Right lobe of liver (tissue), 6 donors: ENCODE data around the gene TNPO1. TPM values are rescaled to one million over a fixed set of nuclear protein-coding genes. Genes with fewer than 3 reads are reported as not detected.

Source experiments
- ATAC-seq, 4 donors: fragments of 200-7000 bp; cut with Tn5 transposase; one replicate each; pipeline ENCODE4 v1.9.1; 2020; ENCODE audit warnings: mild to moderate bottlenecking in 4 of 4, moderate library complexity in 4 of 4
- DNase-seq, 3 donors: peaks; one replicate each; pipeline ENCODE4 v3.0.0-alpha.2; 2020
- H3K27ac ChIP-seq, 3 donors: fragments of 200-600 bp; one replicate each; pipeline ENCODE4 v1.8.0; 2022
- H3K27me3 ChIP-seq, 2 donors: fragments of 200-600 bp; one replicate each; pipeline ENCODE4 v1.8.0; 2022
- H3K36me3 ChIP-seq, 4 donors: fragments of 200-600 bp; sonication (generic) in 1 of 4; one replicate each; pipeline versions ENCODE4 v1.5.1 to v1.8.0; 2017 to 2022; ENCODE audit warnings: control low read depth in 1 of 4
- H3K4me1 ChIP-seq, 4 donors: fragments of 200-600 bp; sonication (generic) in 1 of 4; one replicate each; pipeline versions ENCODE4 v1.5.1 to v1.8.0; 2017 to 2022; ENCODE audit warnings: control low read depth in 1 of 4
- H3K4me3 ChIP-seq, 3 donors: fragments of 200-600 bp; one replicate each; pipeline ENCODE4 v1.8.0; 2022
- H3K9me3 ChIP-seq, 4 donors: fragments of 200-600 bp; sonication (generic) in 1 of 4; one replicate each; pipeline versions ENCODE4 v1.5.1 to v1.8.0; 2017 to 2022; ENCODE audit warnings: control low read depth in 1 of 4
- CTCF ChIP-seq, 4 donors: fragments of 200-600 bp in 3 of 4; fragments of 450-650 bp in 1 of 4; IDR thresholded peaks; one replicate each; pipeline versions ENCODE4 v1.5.1 to v1.8.0; 2016 to 2022; ENCODE audit warnings: antibody characterized with exemption in 4 of 4, mild to moderate bottlenecking in 2 of 4
- POLR2A ChIP-seq: fragments of 450-650 bp; IDR thresholded peaks from one replicate; pipeline ENCODE4 v1.6.1; 2017; ENCODE audit warnings: antibody characterized with exemption, mild to moderate bottlenecking
- whole genome bisulfite sequencing: methylation state at CpG from one replicate; pipeline ENCODE4 v1.1.6; 2018; ENCODE audit warnings: low coverage, low lambda C conversion rate; ENCODE audit not compliant: insufficient coverage; ENCODE audit errors: missing lambda C conversion rate; 5-methylcytosine and 5-hydroxymethylcytosine counted together
- intact Hi-C, 2 donors: fragments of 100-400 bp; cut with DNase I; formaldehyde crosslinking; loops; one replicate each; pipeline versions ENCODE4 v1.11.2 to v1.14.1; 2022
- total RNA-seq, 6 experiments: library from RNA; depleted of rRNA in 2 of 6; stranded (reverse); fragments of >200 nt in 2 of 6; fragmentation: NEBNext Ultra II Directional in 3 of 6; extraction: Animal tissue kit (Norgen Biotek cat#: 25700) in 3 of 6; gene quantifications; one replicate each; pipeline versions ENCODE4 v1.1.0 to v1.2.4, GENCODE V29; 2016 to 2023
- donor health status: DM: no; HTN: yes; CAD: no.
- donor health status: DM: no; HTN: no; CAD: no.
- donor health status: DM: no; HTN: no; CAD: no.
- donor health status: DM: no; HTN: yes; CAD: no.
- donor health status: DM: no; HTN: yes; CAD: no.

The TNPO1 gene
- total RNA-seq, 6 experiments from 2014 or later, result 29.5 to 64.3 (median 41.8) TPM

- no peak overlapping the region for H3K27ac ChIP-seq
- no peak for DNase-seq
- no peaks in the 10 kb centered on the region for H3K9me3 ChIP-seq
- H3K4me1 ChIP-seq, result no peaks in the 10 kb centered on the region
- intact Hi-C loops, result no loop called here
- no peaks in the 10 kb centered on the region for H3K27me3 ChIP-seq
- TF ChIP-seq CTCF (IDR thresholded peaks at IDR 0.05) (no peak), POLR2A (no peak)
- peak in 1 of 4 donors; percentile 38 for ATAC-seq
- H3K4me3 ChIP-seq, result no peak overlapping the region
- no peaks in the 10 kb centered on the region for H3K36me3 ChIP-seq
These were observed 131.0 kb downstream of the TNPO1 start for GRCh38 chr5:72947498-72947897.

DNA sequence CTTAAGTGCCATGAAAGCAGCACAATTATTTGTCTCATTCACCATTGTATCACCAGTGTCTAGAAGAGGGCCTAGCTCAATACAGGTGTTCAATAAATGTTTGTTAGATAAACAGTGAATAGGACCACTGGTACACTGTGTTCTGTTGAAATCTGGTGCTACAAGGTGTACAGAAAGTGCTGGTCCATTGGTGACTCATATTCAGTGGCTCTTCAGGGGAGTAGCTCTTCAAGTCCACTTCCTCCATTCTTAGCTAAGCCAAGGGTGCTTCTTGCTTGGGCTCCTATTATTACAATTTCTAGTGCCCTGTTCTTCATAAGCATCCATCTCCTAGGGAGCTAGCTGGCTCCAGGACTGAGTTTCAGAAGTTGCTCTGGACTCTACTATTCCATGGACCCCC is 133.0 kb downstream of the TNPO1 start:
- H3K27ac ChIP-seq, result no peak overlapping the region
- intact Hi-C loops, result no loop called here

GRCh38 chr5:72951671-72952468 is 135.4 kb downstream of the TNPO1 start:
- Histone ChIP-seq H3K27me3 (no peaks in the 10 kb centered on the region), H3K9me3 (no peaks in the 10 kb centered on the region), H3K4me3 (no peak overlapping the region), H3K4me1 (peaks cover 0 to 6% (median 0%) of the 10 kb centered on the region in 4 donors), H3K36me3 (no peaks in the 10 kb centered on the region), H3K27ac (peak overlapping the region in 1 of 3 donors; percentile 15)
- TF ChIP-seq CTCF (IDR thresholded peaks at IDR 0.05) (no peak), POLR2A (no peak)
- DNase-seq (no peak), ATAC-seq (no peak)
- intact Hi-C loops, result no loop called here
- WGBS, result 95% methylated on average over 5 of the region's 7 CpGs

More for the DNA sequence above, 133.0 kb downstream of the TNPO1 start:
- Histone ChIP-seq H3K4me1 (peaks cover 0 to under 1% (median 0%) of the 10 kb centered on the region in 4 donors), H3K36me3 (no peaks in the 10 kb centered on the region), H3K9me3 (no peaks in the 10 kb centered on the region), H3K4me3 (no peak overlapping the region), H3K27me3 (no peaks in the 10 kb centered on the region)
- ATAC-seq, result peak in 3 of 4 donors; percentile 33 to 44 (median 42)
- TF ChIP-seq POLR2A (no peak), CTCF (IDR thresholded peaks at IDR 0.05) (no peak)
- no peak for DNase-seq

DNA sequence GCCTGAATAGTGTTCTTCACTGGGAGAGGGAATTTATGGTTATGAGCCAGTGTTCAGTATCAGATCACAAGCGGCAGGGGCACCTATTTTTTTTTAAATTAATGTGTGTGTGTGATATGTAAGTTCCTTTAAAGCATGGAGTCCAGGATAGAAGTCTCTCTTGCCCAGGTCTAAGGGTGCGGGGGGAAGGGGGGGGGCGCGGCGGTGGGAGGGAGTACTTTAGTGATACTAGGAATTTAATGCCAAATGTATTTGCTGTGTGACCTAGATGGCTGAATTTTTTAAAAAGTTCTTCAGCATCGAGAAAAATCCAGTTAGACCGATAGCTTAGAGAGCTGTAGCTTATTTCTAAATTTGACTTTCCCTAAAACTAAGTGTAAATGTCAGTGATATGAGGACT is 137.9 kb downstream of the TNPO1 start:
- 80% methylated on average over 4 of the region's 7 CpGs for WGBS
- ATAC-seq, result no peak
- Histone ChIP-seq H3K27me3 (no peaks in the 10 kb centered on the region), H3K27ac (peak overlapping the region; percentile 92 to 97 (median 94)), H3K4me1 (peaks cover 0 to 14% (median 0%) of the 10 kb centered on the region in 4 donors), H3K4me3 (no peak overlapping the region), H3K36me3 (no peaks in the 10 kb centered on the region), H3K9me3 (no peaks in the 10 kb centered on the region)
- TF ChIP-seq POLR2A (no peak), CTCF (IDR thresholded peaks at IDR 0.05) (no peak)
- intact Hi-C loops, result no loop called here
- no peak for DNase-seq
